Medulla oblongata (tissue), 1 donor: ENCODE data around the gene FAM53C.
A peak's percentile ranks its signal among the peaks of the same experiment; 100 is the strongest.
"Not testable (repeated sequence)": the region's sequence is repeated elsewhere in the genome, so short reads cannot be mapped to it uniquely, and the experiment has no call there.

ENCODE experiments used
- DNase-seq: peaks from one replicate; pipeline ENCODE4 v3.0.0-alpha.2; 2015; ENCODE audit errors: extremely low spot score

Gene FAM53C

GRCh38 chr5:138337685-138338410 is at the start of gene FAM53C:
Gene FAM53C, plus strand, starts transcription at chr5:138338266. Its CDS starts 3,070 bp downstream, at chr5:138341336.
- DNase-seq, result peak; percentile 96

- no peak for DNase-seq
Observed at GRCh38 chr5:138289296-138289695, 48.8 kb upstream of the FAM53C start.

GRCh38 chr5:138303372-138303771 is 34.7 kb upstream of the FAM53C start:
- no peak for DNase-seq

- DNase-seq, result peak; percentile 11
Observed at GRCh38 chr5:138305797-138306196, 32.3 kb upstream of the FAM53C start.

- DNase-seq, result no peak
Observed at GRCh38 chr5:138315751-138316278, 22.3 kb upstream of the FAM53C start.

DNA sequence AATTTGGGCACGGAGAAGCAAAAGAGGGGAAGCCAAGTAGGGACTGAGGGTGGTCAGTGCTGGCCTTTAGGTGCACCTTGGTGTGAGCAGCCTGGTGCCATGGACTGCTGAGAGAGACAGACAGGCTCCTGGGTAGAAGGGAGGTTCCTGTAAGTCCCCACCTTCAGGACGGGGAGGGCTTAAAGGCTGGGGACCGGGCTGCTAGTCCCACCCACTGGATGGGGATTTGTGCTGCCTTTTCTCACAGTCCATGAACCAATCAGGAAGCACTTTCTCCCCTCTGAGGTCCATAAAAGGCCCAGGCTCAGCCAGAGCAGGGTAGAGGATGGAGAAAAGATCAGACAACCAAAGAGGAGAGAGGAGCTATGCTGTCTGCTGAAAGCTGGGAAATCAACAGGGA is 21.7 kb upstream of the FAM53C start:
- DNase-seq, result no peak

DNA sequence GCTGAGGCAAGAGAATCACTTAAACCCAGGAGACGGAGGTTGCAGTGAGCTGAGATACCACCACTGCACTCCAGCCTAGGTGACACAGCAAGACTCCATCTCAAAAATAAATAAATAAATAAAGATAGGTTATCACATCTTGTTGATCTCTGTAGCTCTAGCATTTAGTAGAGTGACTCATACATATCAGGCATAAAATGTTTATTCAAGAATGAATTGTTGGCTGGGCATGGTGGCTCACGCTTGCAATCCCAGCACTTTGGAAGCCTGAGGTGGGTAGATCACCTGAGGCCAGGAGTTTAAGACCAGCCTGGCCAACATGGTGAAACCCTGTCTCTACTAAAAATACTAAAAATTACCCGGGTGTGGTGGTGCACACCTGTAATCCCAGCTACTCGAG is 19.9 kb upstream of the FAM53C start:
- DNase-seq, result not testable (repeated sequence)

GRCh38 chr5:138330813-138331448 is 7.1 kb upstream of the FAM53C start:
- DNase-seq, result no peak

- peak; percentile 99 for DNase-seq
Observed at GRCh38 chr5:138331449-138332368, 6.4 kb upstream of the FAM53C start, which contains the start of gene CDC25C. Gene CDC25C, minus strand, starts transcription at chr5:138331804. Its CDS starts 624 bp downstream, at chr5:138331180.

- no peak for DNase-seq
Observed at GRCh38 chr5:138334867-138335447, 3.1 kb upstream of the FAM53C start.

- peak; percentile 93 for DNase-seq
Observed at GRCh38 chr5:138336952-138337684, 948 bp upstream of the FAM53C start.

GRCh38 chr5:138338411-138339090 is 485 bp downstream of the FAM53C start:
- no peak for DNase-seq

GRCh38 chr5:138339091-138339456 is 1.0 kb downstream of the FAM53C start:
- peak; percentile 50 for DNase-seq

GRCh38 chr5:138339464-138339863 is 1.4 kb downstream of the FAM53C start:
- DNase-seq, result peak; percentile 31

DNA sequence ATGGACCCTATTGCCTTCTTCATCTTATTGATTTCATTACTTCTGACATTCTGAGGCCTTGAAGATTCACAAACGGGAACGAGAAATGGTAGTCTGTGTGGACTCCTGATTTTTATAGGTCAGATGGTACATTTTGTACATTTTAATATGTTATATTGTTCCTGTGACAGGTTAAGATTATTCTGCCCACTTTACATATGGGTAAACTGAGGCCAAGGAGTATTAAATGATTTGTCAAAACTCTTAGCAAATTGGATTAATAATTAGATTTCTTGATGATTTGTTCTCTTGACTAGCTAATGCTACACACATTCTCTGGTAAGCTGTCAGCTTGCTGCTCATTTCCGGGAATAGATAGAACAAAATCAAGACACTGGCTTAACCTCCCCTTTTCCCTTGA is 1.9 kb downstream of the FAM53C start:
- DNase-seq, result no peak

- no peak for DNase-seq
Observed at GRCh38 chr5:138344887-138345622, 7.0 kb downstream of the FAM53C start.

- DNase-seq, result no peak
Observed at GRCh38 chr5:138346889-138347288, 8.8 kb downstream of the FAM53C start.

DNA sequence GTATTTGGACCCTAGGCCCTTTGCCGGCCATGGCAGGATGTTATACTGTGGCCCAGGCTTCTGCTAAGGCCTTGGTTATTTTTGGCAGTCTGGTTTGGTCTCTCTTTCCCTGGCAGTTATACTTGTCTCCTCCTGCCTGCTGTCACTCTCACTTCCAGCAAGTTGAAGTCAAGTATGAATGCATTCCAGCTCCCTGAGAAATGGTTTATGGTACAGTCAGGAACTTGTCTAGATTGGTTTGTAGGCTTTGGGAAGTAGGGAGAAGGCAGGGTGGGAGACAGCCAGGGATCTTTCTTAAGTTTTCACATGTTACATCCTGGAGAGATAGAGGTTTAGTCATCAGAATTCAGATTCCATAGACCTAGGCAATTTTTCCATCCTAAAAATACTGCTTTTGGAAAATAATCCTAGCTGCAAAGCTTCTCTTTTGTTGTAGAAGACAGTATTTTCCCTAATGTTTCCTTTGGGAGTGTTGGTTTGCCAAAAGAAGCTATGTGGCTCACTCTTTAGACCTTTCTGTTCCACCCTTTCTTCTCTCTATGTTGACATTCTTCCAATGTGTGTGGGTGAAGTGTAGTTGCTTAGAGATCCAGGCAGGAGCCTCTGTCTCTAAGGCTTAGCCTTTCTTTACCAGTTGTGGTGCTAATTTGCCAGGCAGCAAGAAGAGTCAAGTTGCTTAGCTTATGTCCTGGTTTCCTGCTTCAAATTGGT is 11.9 kb downstream of the FAM53C start:
- DNase-seq, result no peak

DNA sequence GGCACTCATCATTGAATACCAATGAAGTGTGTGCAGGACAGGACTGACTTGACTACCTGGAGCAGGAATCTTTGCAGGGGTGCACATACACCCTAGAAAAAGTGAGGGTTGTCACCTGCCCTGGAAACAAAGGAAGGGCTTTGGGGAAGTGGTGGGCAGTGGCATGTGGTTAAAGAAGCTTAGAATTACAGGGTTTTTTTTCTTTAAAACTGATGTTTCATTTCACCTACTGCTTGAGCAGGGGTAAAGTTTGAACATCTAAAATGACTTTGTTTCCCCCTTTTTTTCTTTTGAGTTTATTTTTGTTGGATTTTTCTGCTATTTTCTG is 12.5 kb downstream of the FAM53C start:
- no peak for DNase-seq
